GM11168 (cell line): ENCODE results near the gene TIMP2.
"Not testable (repeated sequence)": the region's sequence is repeated elsewhere in the genome, so short reads cannot be mapped to it uniquely, and the experiment has no call there.

Source experiments
- in situ Hi-C: fragments of 300-500 bp; cut with MboI; formaldehyde crosslinking; loops from one replicate; pipeline ENCODE4 v1.12.0; 2022; ENCODE audit warnings: low sequenced_read_pairs; ENCODE audit not compliant: unreplicated experiment

The TIMP2 gene

DNA sequence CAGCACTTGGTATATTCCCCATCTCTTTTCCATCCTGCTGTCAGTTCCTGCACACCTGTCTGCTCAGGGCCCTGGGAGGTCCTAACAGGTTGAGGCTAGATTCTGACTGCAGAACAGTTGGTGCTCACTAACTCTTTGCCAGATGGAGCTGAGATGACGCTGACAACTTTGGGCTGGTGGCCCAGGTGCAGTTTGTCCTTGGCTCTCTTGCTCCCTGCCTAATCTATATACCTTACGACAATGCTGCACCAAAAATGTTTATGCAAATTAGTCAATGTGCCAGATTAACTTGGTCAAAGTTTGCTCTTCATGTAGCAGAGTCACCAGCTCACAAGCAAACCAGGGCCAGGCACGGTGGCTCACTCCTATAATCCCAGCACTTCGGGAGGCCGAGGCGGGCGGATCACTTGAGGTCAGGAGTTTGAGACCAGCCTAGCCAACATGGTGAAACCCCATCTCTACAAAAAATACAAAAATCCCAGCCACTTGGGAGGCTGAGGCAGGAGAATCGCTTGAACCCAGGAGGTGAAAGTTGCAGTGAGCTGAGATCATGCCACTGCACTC lies 48.2 kb downstream of the TIMP2 start:
- in situ Hi-C loops, result not testable (repeated sequence)

DNA sequence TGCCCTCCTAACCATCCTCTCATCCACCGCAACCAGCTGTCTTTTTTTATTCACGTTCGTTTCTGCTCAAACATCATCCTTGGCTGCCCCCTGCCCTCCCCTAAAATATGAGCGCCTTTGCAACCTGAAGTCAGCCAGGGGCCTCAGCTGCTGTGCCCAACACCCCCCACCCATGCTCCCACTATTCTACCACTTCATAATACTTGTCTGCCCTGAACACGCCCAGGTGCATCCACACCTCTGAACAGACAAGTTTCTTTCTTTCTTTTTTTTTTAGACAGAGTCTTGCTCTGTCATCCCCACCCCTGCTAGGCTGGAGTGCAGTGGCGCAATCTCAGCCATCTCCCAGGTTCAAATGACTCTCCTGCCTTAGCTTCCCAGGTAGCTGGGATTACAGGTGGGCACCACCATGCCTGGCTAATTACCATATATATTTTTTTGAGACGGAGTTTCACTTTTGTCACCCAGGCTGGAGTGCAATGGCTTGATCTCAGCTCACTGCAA lies 49.0 kb downstream of the TIMP2 start:
- in situ Hi-C loops, result no loop called here

DNA sequence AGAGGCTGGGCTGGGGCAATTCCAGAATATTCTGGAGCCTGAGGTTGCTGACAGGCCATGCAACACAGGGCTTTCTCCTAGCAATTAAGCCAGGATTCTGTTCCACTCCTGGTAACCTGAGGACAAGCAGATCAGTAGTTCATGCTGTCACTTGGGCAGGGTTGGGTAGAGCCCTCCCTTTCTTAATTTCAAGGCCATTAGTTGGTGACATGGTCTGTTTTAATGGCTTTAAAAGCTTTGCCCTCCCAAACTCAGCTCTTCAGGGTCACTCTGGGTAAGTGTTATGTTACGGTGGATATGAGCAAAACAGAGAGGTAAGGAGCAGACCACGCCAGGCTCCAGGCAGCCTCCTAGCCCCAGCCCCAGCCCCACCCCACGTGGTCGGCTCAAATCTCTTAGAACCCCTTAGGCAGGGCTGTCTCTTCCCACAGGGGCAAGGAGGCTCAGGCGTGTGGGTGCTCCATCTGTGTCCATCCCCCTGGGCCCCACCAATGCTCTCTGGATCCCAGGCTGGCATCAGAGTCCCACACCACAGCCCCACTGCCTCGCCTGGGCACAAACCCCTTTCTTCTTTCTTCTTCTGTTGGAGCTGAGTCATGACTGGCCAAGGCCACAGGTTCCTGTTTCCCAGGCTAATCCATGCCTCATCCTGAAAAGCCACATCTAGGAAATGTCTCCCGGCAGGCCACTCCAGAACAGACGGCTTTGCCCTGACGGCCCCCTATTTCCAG lies 49.7 kb downstream of the TIMP2 start:
- in situ Hi-C loops, result no loop called here

DNA sequence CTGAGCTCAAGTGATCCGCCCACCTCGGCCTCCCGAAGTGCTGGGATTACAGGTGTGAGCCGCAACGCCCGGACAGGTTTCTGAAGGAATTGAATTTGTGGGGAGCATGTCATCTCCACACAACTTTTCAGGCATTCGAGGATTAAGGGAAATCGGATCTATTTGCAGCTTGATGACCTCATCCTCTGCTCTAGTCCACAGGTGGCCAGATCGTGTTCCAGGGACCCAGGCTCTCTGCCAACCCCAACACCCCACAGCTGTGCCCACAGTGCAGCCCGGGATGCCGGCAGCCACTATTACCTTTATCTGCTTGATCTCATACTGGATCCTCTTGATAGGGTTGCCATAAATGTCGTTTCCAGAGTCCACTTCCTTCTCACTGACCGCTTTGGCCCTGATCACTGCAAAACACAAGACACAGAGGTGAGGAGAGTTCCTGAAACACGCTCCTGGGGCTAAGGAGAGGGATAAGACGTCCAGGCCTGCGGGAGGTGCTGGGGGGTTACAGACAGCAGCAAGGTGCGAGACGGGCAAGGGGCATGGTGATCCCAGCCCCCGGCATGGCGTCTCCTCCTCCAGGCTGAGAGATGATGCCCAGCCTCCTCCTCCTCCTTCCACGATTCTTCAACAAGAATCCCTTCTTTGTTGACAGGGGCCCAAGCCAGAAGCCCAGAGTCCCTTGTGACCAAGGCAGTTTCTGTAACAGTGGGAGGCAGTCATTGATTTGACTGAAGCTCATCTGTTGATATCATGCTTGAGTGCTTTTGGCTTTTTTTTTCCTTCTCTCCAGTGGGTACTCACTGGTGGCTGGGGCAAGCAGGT lies 51.5 kb downstream of the TIMP2 start:
- in situ Hi-C loops, result no loop called here

DNA sequence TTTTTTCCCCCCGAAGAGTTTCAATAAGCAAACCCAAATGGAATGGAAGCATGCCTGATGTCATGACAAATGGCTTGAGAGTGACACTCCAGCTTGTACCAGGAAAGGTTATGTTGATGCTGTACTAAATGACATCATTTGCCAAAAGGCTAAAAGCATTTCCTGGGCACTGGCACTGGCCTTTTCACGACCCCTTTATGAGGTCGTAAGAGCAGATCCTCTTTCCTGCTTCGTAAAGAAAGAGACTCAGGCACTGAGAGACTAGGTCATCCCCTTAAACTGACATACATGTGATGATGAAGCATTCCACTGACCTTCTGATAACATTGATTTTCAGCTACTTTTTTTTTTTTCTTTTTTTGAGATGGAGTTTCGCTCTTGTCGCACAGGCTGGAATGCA lies 52.7 kb downstream of the TIMP2 start:
- in situ Hi-C loops, result no loop called here

DNA sequence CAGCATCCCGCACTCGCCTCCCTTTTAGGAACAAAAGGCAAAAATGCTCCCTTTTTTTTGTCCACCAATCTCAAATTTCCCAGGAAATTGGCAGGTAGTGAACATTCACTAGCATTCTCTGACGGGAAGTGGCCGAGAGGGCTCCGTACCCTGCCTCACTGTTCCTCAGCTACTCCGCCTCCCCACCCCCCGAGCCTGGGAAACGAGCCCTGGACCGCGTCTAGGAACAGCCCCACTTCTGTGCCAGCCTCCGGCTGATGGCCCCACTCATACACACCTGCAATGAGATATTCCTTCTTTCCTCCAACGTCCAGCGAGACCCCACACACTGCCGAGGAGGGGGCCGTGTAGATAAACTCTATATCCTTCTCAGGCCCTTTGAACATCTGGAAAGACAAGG lies 54.6 kb downstream of the TIMP2 start:
- in situ Hi-C loops, result no loop called here

DNA sequence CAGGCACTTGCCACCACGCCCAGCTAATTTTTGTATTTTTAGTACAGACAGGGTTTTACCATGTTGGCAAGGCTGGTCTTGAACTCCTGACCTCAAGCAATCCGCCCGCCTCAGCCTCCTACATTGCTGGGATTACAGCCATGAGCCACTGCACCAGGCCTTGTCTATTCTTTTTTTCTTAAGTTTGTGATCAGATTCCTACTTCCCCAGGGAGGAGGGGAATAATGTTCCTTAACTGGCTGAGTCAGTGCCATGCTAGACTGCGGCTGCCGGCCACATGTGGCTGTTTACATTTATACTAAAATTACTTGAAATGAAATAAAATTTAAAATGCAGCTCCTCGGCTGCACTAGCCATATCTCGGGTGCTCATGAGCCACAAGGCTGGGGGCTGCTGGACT lies 56.8 kb downstream of the TIMP2 start:
- in situ Hi-C loops, result no loop called here

DNA sequence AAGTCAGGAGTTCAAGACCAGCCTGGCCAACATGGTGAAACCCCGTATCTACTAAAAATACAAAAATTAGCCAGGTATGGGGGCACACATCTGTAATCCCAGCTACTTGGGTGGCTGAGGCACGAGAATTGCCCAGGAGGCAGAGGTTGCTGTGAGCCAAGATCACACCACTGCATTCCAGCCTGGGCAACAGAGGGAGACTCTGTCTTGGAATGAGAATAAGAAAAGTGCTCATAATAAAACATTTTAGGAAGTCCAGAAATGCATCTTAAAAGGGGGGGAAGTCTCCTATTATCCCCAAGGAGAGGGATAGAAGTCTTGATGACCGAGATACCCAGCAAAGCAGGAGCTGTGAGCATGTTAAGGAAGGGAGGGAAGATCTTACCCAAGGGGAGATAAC lies 58.1 kb downstream of the TIMP2 start:
- in situ Hi-C loops, result not testable (repeated sequence)

DNA sequence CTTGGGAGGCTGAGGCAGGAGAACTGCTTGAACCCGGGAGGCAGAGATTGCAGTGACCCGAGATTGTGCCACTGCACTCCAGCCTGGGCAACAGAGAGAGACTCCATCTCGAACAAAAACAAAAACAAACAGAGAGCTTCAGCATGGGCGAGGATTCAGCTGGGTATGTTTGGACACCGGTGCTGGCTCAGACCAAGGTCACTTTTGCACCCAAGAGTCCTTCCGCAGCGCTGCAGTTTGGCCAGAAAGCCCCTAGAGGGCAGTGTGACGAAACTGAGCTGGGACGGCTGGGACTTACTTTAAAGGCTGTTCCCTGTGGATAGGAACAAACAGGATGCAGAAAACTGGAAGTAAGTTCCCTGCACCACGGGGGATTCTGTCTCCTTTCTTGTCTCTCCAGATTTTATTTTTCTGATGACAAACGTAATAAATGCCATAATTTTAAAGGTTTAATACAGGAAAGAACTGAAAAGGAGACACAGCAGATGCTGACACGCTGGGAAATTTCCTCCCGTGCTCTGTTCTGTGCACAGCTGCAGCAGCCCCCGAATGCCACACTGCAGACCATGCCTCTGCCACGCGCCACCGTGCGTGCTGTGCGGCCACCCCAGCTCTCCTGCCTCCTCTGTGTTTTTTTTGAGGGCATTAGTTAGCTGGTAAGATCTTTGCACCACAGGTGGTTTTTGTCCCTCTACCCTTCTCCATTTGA lies 59.4 kb downstream of the TIMP2 start:
- in situ Hi-C loops, result no loop called here

DNA sequence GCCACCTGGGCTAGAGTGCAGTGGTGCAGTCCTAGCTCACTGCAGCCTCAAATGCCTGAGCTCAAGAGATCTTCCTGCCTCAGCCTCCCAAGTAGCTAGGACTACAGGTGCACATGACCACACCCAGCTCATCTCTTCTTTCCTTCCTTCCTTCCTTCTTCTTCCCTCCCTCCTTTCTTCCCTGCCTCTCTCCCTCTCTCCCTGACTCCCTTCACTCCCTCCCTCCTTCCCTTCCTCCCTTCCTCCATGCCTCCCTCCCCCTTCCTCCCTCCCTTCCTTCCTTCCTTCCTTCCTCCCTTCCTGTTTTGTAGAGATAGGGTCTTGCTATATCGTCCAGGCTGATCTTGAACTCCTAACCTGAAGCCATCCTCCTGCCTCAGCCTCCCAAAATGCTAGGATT lies 61.1 kb downstream of the TIMP2 start:
- in situ Hi-C loops, result loop anchor here (5.0 kb wide), 1 partner anchor 103 kb away; no protein-coding TSS in a partner anchor

DNA sequence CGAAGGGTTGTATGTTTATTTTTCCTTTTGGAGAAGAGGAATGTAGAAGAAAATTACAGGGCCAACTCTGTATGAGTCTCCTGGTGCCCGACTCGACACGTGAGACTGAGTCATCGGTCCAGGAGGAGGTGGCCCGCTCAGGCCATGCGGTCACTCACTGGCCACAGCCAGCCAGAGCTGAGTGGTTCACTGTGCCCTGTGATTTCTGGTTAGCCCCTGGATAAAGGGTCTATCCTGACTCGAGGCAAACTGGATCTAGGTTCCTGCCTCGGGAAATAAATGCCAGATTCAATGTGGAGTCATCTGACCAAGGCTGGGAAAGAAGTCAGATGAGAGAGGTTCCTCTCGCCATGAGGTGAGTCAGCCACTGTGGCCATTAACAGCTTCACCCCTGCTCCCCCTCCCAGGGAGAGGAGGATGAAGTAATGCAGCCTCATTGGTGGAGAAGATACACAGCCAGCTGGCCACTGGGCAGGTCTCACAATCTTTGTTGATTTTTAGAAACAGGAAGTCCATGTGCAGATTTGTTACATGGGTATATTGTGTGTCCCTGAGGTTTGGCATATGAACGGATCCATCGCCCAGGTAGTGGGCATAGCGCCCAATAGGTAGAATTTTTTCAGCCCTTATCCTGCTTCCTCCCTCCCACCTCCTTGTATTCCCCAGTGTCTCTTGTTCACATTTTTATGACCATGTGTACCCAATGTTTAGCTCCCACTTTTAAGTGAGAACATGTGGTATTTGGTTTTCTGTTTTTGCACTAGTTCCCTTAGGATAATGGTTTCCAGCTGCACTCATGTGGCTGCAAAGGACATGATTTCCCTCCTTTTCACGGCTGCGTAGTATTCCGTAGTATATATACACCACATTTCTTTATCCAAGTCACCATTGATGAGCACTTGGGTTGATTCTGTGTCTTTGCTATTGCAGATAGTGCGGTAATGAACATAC lies 62.8 kb downstream of the TIMP2 start:
- in situ Hi-C loops, result loop anchor here (5.0 kb wide), 1 partner anchor 105 kb away; no protein-coding TSS in a partner anchor

DNA sequence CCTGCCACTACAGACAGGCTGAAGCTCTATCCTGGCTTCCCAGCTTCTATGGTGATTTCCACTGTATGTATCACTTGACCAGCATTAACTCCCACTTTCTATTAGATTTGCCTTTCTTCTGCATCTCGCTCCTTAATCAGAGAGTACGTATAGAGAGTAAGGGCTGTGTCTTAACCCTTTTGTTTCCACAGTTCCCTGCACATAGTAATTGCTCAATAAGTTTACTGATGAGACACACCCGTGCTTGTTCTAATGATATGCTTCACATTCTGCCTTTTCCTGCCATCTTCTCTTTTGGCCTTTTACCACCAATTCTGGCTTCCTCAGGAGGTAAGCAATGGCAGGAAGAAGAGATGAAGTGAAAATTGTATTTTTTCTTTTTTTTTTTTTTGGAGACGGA lies 64.0 kb downstream of the TIMP2 start:
- in situ Hi-C loops, result loop anchor here (5.0 kb wide), 1 partner anchor 106 kb away; no protein-coding TSS in a partner anchor

DNA sequence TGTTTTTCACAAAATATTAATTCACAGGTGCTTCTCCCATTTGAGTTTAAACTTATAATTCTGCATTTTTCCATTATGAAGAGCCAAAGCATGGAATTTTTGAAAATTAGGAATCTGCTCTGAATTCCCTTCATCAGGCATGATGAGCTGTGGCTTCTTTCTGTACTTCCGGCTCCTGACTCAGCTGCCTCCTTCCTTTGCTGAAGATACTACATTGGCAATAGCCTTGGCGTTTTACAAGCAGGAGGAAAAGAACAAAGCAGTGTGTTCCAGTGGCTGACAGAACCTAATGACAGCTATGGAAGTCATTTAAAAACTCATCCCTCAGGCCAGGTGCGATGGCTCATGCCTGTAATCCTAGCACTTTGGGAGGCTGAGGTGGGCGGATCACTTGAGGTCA lies 66.1 kb downstream of the TIMP2 start:
- in situ Hi-C loops, result no loop called here

DNA sequence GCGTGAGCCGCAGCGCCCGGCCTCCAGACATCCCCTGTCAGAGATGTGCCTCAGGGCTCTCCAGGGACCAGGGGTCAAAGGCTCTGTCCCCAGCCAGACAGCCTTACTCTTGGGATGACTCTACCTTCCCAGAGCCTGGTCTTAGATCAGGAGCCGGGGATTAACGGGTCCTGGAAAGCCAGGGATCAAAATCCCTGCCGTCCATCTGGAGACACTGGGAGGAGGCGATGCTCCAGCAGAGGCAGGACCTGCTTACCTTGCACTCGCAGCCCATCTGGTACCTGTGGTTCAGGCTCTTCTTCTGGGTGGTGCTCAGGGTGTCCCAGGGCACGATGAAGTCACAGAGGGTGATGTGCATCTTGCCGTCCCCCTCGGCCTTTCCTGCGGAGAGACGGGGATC lies 67.9 kb downstream of the TIMP2 start:
- in situ Hi-C loops, result no loop called here

DNA sequence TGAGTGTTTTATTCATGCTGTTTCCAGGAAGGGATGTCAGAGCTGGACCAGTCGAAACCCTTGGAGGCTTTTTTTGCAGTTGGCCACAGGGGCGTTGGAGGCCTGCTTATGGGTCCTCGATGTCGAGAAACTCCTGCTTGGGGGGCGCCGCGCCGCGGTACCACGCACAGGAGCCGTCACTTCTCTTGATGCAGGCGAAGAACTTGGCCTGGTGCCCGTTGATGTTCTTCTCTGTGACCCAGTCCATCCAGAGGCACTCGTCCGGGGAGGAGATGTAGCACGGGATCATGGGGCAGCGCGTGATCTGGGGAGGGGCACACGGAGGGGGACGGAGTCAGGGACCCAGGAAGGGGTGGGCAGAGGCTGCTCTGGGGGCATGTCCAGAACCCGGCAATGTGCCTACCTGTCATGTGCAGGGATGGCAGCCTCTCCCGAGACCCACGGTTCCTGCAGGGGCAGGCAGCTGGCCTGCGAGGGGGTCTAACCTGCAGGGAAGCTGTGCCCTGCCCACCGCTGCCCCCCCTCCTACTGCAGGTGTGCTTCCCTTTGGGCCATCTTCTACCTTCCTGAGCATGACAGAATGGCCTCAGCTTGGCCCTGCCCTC lies 69.5 kb downstream of the TIMP2 start:
- in situ Hi-C loops, result no loop called here

DNA sequence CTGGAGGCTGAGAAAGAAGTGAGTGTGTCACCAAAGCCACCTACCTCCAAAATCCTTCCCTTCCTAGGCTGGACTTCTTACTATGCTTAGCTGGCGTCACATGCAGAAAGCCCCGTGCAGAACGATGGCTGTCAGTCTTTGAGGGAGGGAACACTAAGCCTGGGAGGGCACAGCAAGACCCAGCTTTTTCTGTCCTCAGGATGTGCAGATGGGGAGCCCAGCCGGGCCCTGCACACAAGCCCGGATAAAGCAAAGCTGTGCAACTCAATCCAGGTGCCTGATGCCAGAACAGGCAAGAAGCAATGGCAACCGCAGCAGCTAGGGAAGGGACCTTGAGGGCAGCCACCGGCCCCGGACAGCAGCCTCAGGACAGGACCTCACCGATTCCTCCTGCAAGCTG lies 70.7 kb downstream of the TIMP2 start:
- in situ Hi-C loops, result no loop called here

DNA sequence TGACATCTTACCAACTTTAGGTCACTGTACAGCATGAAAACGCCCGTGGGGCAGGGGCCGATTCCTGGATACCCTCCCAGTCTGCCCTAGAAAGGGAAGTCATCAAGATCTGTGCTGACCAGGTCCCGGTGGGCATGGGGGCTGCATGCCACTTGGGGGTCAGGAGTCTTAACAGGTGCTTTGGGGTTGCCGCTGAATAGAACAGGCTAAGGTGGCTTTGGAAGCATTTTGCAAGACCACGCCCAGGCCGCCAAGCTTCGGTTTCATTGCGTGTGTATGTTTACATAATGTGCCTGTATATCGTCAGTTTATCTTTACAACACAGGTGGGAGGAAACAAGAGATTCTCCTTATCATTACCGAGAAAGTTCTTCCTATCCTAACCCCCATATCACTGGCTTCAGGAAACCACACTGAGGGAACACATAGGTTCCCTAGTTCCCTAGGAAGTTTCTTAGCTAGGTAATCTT lies 71.2 kb downstream of the TIMP2 start:
- in situ Hi-C loops, result no loop called here

DNA sequence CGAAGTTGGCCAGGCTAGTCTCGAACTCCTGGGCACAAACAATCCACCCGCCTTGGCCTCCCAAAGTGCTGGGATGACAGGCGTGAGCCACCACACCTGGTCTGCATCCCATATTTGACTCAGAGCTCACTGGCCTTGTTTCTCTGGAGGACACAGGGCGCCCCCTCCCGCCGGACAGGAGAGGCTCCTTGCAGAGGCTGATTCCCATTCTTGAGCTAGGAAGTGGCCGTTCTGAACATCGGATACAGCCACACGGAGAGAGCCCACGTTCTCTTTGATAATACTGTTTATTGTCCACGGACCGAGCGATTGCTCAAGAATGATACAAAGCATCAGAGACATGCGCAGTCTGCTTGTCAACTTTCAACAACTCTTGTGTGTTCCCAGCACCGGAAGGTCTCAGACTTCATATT lies 72.5 kb downstream of the TIMP2 start:
- in situ Hi-C loops, result no loop called here

DNA sequence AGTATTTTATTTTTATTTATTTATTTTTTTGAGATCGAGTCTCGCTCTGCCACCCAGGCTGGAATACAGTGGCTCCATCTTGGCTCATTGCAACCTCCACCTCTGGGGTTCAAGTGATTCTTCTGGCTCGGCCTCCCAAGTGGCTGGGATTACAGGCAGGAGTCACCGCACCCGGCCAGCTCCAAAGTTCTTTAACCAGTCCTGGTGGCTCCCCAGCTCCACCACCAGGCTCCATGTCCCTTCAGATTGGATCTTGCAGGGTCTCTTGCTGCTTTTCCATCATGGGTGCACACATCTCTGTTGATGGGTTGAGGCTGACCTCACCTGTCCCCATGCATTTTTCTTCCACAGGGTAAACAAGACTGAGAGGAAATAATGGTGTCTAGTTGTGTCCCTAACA lies 76.2 kb downstream of the TIMP2 start:
- in situ Hi-C loops, result no loop called here
